ENCODE data around the gene CADM2. TPM values are rescaled to one million over a fixed set of nuclear protein-coding genes. Genes with fewer than 3 reads are reported as not detected.
"Not testable (repeated sequence)": the region's sequence is repeated elsewhere in the genome, so short reads cannot be mapped to it uniquely, and the experiment has no call there.

Gene CADM2
- not detected in 2 replicates for total RNA-seq (2022)
- Bru-seq, nascent RNA: percentile 1 among the genes with signal in this experiment
- percentile 1 among the genes with signal in this experiment for BruChase-seq, experiment 1, labeled RNA remaining after a 2-hour chase
- BruChase-seq, experiment 2, labeled RNA remaining after a 6-hour chase: percentile 1 among the genes with signal in this experiment
- long read RNA-seq: 0 reads

- Mint-ChIP-seq H3K9me3 (ENCODE audit: unreplicated experiment) (no peaks in the 10 kb centered on the region), H3K4me1 (ENCODE audit: low read depth, unreplicated experiment) (no peaks in the 10 kb centered on the region), H3K4me3 (ENCODE audit: unreplicated experiment) (peak within 1 kb of the TSS; percentile 77), H3K36me3 (ENCODE audit: insufficient read depth, unreplicated experiment) (peaks cover 11% of the 10 kb centered on the region), H3K27me3 (ENCODE audit: insufficient read depth, unreplicated experiment) (peaks cover 14% of the 10 kb centered on the region), H3K27ac (ENCODE audit: unreplicated experiment) (no peak within 1 kb of the TSS)
- Histone ChIP-seq H3K9me3 (no peaks in the 10 kb centered on the region), H3K27me3 (replicated peaks; ENCODE audit: control insufficient read depth, insufficient read depth, low read length) (no peaks in the 10 kb centered on the region), H3K4me3 (ENCODE audit: low read depth, low read length) (peak within 1 kb of the TSS; percentile 45), H3K36me3 (ENCODE audit: control insufficient read depth, insufficient read depth, low read length) (no peaks in the 10 kb centered on the region), H3K4me1 (no peaks in the 10 kb centered on the region)
- TF ChIP-seq, protein P1, sequence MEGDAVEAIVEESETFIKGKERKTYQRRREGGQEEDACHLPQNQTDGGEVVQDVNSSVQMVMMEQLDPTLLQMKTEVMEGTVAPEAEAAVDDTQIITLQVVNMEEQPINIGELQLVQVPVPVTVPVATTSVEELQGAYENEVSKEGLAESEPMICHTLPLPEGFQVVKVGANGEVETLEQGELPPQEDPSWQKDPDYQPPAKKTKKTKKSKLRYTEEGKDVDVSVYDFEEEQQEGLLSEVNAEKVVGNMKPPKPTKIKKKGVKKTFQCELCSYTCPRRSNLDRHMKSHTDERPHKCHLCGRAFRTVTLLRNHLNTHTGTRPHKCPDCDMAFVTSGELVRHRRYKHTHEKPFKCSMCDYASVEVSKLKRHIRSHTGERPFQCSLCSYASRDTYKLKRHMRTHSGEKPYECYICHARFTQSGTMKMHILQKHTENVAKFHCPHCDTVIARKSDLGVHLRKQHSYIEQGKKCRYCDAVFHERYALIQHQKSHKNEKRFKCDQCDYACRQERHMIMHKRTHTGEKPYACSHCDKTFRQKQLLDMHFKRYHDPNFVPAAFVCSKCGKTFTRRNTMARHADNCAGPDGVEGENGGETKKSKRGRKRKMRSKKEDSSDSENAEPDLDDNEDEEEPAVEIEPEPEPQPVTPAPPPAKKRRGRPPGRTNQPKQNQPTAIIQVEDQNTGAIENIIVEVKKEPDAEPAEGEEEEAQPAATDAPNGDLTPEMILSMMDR (IDR thresholded peaks at IDR 0.05; ENCODE audit: insufficient read depth in 1 of 2, low read depth in 1 of 2, low read length in 1 of 2, severe bottlenecking in 1 of 2, unreplicated experiment in 1 of 2): peak in 1 of 2 experiments; percentile 15
- ChIA-PET POLR2A (no interaction called here), CTCF (no interaction called here)
- no TSS peak for BruUV-seq (replicated peaks)
- intact Hi-C loops (cut with micrococcal nuclease; ENCODE audit: unreplicated experiment): no loop called here
- DNase-seq: peak; percentile 85 to 89
Measured at GRCh38 chr3:84958495-84959469, at the start of gene CADM2. CADM2 (plus strand) TSS chr3:84958989.

- BruUV-seq (replicated peaks); H3K36me3 Mint-ChIP-seq (ENCODE audit: insufficient read depth, unreplicated experiment); POLR2A ChIA-PET; H3K9me3 Mint-ChIP-seq (ENCODE audit: unreplicated experiment); H3K4me1 ChIP-seq; H3K4me1 Mint-ChIP-seq (ENCODE audit: low read depth, unreplicated experiment); H3K4me3 ChIP-seq (ENCODE audit: low read depth, low read length); H3K4me3 Mint-ChIP-seq (ENCODE audit: unreplicated experiment); H3K27me3 Mint-ChIP-seq (ENCODE audit: insufficient read depth, unreplicated experiment); H3K27ac Mint-ChIP-seq (ENCODE audit: unreplicated experiment); CTCF ChIA-PET; H3K9me3 ChIP-seq; DNase-seq; H3K27me3 ChIP-seq (replicated peaks; ENCODE audit: control insufficient read depth, insufficient read depth, low read length); intact Hi-C loops (cut with micrococcal nuclease; ENCODE audit: unreplicated experiment); H3K36me3 ChIP-seq (ENCODE audit: control insufficient read depth, insufficient read depth, low read length): not testable (repeated sequence)
Measured at GRCh38 chr3:84918592-84918991, 40.2 kb upstream of the CADM2 start.

- no TSS peak for BruUV-seq (replicated peaks)
- H3K4me3 Mint-ChIP-seq (ENCODE audit: unreplicated experiment): no peak overlapping the region
- H3K9me3 Mint-ChIP-seq (ENCODE audit: unreplicated experiment): no peaks in the 10 kb centered on the region
- no peaks in the 10 kb centered on the region for H3K27me3 ChIP-seq (replicated peaks; ENCODE audit: control insufficient read depth, insufficient read depth, low read length)
- no peaks in the 10 kb centered on the region for H3K36me3 ChIP-seq (ENCODE audit: control insufficient read depth, insufficient read depth, low read length)
- no peaks in the 10 kb centered on the region for H3K4me1 ChIP-seq
- H3K4me1 Mint-ChIP-seq (ENCODE audit: low read depth, unreplicated experiment): no peaks in the 10 kb centered on the region
- no peaks in the 10 kb centered on the region for H3K27me3 Mint-ChIP-seq (ENCODE audit: insufficient read depth, unreplicated experiment)
- no peaks in the 10 kb centered on the region for H3K9me3 ChIP-seq
- intact Hi-C loops (cut with micrococcal nuclease; ENCODE audit: unreplicated experiment): no loop called here
- ChIA-PET CTCF (no interaction called here), POLR2A (no interaction called here)
- no peak for DNase-seq
- H3K4me3 ChIP-seq (ENCODE audit: low read depth, low read length): no peak overlapping the region
- TF ChIP-seq, protein P1 (IDR thresholded peaks at IDR 0.05; ENCODE audit: insufficient read depth in 1 of 2, low read depth in 1 of 2, low read length in 1 of 2, severe bottlenecking in 1 of 2, unreplicated experiment in 1 of 2): no peak
- H3K36me3 Mint-ChIP-seq (ENCODE audit: insufficient read depth, unreplicated experiment): no peaks in the 10 kb centered on the region
- H3K27ac Mint-ChIP-seq (ENCODE audit: unreplicated experiment): no peak overlapping the region
Measured at GRCh38 chr3:84922682-84923081, 36.1 kb upstream of the CADM2 start.

All from Caco-2 (cell line).